Measurements from ENCODE around the gene MBP.
"Not testable (repeated sequence)": the region's sequence is repeated elsewhere in the genome, so short reads cannot be mapped to it uniquely, and the experiment has no call there.

Gene MBP

DNA sequence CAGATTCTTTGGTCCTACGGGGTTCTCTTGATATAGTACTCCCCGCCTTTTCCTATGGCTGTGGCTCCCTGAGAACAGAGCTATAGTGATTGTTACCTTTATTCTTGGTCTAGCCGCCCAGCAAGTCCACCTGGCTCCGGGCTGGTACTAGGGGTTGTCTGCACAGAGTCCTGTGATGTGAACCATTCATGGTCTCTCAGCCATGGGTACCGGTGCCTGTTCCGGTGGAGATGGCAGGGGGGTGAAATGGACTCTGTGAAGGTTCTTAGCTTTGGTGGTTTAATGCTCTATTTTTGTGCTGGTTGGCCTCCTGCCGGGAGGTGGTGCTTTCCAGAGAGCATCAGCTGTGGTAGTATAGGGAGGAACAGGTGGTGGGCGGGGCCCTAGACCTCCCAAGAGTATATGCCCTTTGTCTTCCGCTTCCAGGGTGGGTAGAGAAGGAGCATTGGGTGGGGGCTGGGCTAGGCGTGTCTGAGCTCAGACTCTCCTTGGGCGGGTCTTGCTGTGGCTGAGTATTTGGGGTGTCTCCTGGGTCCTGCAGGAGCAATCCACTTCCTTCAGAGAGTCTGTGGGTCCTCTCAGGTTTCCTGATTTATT is 166.9 kb downstream of the MBP start:
- not testable (repeated sequence) for DNase-seq

DNA sequence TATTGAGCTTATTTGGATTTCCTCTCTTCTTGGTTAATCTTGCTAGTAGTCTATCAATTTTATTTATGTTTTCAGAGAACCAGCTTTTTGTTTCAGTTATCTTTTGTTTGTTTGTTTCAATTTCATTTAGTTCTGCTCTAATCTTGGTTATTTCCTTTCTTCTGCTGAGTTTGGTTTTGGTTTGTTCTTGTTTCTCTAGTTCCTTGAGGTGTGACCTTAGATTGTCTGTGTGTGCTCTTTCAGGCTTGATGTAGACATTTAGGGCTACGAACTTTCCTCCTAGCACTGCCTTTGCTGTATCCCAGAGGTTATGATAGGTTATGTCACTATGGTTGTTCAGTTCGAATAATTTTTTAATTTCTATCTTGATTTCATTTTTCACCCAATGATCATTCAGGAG is 168.6 kb downstream of the MBP start:
- DNase-seq, result no peak

DNA sequence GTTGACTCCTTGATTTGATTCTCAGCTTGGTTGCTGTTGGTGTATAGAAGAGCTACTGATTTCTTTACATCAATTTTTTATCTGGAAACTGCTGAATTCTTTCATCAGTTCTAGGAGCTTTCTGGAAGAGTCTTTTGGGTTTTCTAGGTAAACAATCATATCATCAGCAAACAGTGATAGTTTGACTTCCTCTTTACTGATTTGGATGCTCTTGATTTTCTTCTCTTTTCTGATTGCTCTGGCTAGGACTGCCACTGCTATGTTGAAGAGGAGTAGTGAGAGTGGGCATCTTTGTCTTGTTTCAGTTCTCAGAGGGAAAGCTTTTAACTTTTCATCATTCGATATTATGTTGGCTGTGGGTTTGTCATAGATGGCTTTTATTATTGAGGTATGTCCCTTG is 169.7 kb downstream of the MBP start:
- no peak for DNase-seq

GRCh38 chr18:76960528-76961035 is 172.0 kb downstream of the MBP start:
- no peak for DNase-seq

DNA sequence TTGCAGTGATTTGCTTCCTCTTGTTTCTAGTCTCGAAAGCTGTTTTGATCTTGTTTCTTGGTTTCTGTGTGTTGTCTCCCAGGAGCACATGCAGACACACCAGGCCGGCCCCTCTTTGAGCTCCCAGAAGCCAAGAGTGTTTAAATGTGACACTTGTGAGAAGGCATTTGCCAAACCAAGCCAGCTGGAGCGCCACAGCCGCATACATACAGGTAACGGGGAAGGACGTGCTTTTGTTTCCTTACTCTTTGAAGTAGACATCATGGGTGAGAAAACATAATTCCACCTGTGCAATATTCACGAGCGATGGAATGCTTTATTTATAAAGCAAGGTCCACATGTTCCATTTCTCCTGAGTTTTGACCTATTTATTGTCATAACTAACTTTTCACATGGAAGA is 173.0 kb downstream of the MBP start:
- no peak for DNase-seq

DNA sequence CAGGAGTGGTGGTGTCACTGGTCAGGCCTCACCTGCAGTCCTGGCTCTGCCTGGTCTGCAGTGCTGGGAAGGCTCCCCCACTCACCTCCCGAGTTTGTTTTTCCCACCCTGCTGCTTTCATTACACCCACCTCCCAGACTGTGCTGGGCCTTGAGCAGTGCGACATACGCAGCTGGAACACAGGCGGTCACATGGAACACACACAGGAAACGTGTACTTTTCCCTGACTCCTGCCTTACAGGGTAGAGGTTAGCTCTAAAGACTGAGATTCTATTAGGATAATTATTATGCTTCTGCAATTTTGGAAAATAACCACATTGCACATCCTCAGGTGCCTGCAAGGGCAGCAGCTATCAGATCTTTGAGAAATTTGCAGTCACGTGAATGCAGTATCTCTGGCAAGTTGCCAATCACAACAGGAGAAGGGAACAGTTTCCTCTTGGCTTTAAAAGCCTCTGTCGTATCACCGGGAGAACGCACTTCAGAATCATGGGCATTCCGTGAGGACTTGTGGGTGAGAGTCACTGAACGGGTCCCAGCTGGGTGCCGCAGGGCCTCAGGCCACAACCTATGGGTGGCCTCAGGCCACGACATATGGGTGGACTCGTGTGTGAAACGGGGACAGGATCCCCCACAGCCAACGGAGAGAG is 173.8 kb downstream of the MBP start:
- no peak for DNase-seq

GRCh38 chr18:76957384-76958355 is 174.9 kb downstream of the MBP start:
- DNase-seq, result no peak

GRCh38 chr18:76956648-76957047 is 175.9 kb downstream of the MBP start:
- no peak for DNase-seq

DNA sequence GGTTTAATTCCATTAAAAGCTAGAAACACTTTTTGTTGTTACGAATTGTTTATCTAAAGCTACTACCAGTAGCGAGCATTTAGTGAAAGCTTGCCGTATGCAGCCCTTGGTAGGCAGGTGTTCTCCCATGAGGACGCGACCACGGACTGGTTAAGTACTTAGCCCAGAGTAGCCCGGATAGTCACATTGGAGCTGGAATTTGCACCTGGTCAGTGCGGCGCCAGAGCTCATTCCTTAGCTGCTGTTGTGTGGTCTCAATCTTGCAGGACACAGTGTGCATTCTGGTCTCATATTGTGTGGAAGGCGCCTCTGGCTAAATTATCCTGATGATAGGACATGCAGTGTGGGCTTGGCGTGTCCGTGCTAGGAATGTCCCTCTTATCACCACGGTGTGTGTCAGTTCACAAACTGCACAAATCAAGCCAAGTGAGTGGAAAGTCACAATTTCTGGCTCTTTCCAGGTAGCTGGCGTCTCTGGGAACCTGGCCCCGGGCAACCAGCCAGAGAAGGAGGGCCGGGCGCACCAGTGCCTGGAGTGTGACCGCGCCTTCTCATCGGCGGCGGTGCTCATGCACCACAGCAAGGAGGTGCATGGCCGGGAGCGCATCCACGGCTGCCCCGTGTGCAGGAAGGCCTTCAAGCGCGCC is 176.9 kb downstream of the MBP start:
- no peak for DNase-seq

- DNase-seq, result no peak
These were observed 178.9 kb downstream of the MBP start for GRCh38 chr18:76953583-76954233.

DNA sequence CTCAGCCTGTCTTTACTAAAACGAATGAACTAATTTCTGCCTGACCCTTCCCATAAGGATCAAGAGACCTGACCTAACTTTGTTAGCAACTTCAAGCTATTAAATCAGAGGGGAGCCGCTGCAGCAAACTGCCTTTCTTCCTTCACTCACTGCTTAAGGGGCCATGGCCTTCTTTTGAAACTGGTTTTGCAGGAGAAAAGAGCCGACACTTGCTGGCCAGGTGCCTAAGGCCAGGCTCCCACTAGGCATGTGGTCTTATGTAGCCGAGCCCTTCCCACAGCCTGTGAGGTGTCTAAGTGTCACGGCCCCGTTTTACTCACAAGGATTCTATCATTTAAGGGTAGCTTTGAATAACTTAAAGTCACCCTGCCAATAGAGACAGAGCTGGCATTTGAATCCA is 179.4 kb downstream of the MBP start:
- no peak for DNase-seq

DNA sequence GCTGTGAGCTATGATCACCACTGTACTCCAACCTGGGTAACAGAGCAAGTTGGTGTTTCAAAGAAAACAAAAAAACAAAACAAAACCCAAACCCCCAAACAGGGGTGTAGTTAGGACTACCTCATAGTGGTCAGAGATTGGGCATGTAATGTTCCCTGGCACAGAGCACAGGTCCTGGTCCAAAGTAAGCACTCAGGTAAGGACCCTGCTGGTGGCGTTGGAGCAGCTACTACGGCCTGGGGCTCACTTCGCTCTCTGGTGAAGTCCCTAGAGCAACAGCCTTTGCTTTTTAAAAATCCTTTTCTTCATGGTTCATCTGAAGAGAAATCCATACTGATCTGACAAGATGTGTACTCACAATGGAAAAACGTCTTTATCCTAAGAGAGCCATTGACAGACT is 179.8 kb downstream of the MBP start:
- no peak for DNase-seq

GRCh38 chr18:76951456-76952247 is 180.9 kb downstream of the MBP start:
- DNase-seq, result no peak

DNA sequence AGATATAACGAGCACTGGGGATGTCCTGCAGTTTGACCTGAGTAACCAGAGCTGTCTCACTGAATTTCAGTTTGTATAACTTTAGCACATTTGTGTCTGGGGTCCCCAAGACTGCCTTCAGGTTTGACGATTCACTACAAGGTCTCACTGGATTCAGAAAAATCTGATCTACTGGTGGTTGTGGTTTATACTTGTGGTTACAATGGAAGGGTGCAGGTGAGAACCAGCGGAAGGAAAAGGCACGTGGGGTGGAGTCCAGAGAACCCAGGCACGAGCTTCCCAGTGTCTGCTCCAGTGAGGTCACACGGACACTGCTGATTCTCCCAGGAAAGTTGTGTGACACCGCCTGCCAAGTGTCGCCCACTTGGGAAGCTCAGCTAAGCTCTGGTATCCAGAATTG is 184.2 kb downstream of the MBP start:
- no peak for DNase-seq

DNA sequence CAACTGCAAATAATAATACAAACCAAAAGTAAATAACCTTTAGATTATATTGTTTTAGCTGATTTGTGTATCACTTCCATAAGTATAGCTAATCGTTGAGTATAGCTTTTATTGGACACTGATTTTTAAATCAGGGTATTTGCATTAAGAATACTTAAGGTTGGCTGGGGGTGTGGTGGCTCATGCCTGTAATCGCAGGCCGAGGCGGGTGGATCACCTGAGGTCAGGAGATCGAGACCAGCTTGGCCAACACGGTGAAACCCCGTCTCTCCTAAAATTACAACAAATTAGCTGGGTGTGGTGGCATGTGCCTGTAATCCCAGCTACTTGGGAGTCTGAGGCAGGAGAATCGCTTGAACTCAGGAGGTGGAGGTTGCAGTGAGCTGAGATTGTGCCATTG is 188.2 kb downstream of the MBP start:
- not testable (repeated sequence) for DNase-seq

GRCh38 chr18:76943542-76944339 is 188.8 kb downstream of the MBP start:
- no peak for DNase-seq

- no peak for DNase-seq
These were observed 191.3 kb downstream of the MBP start for GRCh38 chr18:76941284-76941683.

GRCh38 chr18:76938619-76939018 is 194.0 kb downstream of the MBP start:
- DNase-seq, result no peak

DNA sequence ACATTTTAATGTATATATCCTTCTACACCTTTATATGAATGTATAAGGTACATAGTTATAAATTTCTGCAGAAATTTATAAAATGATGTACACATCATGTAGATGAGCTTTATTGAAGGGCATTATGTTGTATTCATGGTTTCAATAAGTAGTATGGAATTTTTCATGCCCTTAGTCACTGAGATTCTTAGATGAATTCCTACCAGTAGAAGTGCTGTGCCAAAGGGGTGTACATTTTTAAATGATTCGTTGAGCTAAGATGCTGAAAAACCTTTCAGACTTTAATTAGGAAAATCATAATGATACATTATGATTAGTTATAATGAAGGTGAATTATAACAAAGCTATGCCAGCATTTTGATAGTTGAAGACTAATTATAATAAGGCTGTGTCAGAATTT is 195.0 kb downstream of the MBP start:
- no peak for DNase-seq

DNA sequence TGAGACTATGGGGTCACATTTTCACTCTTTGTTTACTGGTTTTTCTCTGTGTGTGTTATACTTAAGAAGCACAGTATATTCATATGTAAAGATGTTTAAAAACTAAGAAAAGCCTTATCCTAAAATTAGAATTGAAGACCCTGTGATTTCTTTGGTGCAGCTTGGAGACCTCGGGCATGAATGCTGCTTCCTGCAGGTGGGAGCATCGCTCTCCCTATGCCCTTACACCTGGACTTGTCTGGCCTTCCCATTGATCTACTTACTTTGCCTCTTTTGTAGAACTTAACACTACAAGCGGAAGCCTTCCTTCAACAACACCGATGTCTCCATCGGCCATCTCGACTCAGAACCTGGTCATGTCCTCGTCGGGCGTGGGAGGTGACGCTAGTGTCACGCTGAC is 195.7 kb downstream of the MBP start:
- DNase-seq, result no peak
